HepG2 (cell line): ENCODE results near the gene MIA2. TPM values are rescaled to one million over a fixed set of nuclear protein-coding genes. Genes with fewer than 3 reads are reported as not detected.

Experiments used
- CENPX ChIP-seq: sonication (generic); formaldehyde crosslinking; IDR thresholded peaks from 2 replicates; pipeline ENCODE4 v1.9.0; 2021; ENCODE audit warnings: mild to moderate bottlenecking, missing genetic modification reagents, moderate library complexity
- ELK4 ChIP-seq: sonication (generic); formaldehyde crosslinking; IDR thresholded peaks from 2 replicates; pipeline ENCODE4 v1.9.0; 2021; ENCODE audit warnings: missing genetic modification reagents, borderline replicate concordance
- HNRNPLL ChIP-seq: fragments of 200-400 bp; formaldehyde crosslinking; IDR thresholded peaks from 2 replicates; pipeline ENCODE4 v1.6.1; 2017; ENCODE audit warnings: mild to moderate bottlenecking, low read depth, low read length; ENCODE audit not compliant: poor library complexity, severe bottlenecking
- NFAT5 ChIP-seq: sonication (generic); formaldehyde crosslinking; IDR thresholded peaks from 2 replicates; pipeline ENCODE4 v1.4.0; 2020; ENCODE audit warnings: missing genetic modification reagents
- NFE2L2 ChIP-seq: fragments of 150-350 bp; IDR thresholded peaks from 2 replicates; pipeline ENCODE4 v1.6.1; 2014; ENCODE audit warnings: low read length
- SALL1 ChIP-seq: sonication (generic); formaldehyde crosslinking; IDR thresholded peaks from 2 replicates; pipeline ENCODE4 v1.8.0; 2022; ENCODE audit warnings: mild to moderate bottlenecking, missing genetic modification reagents
- SETDB1 ChIP-seq: sonication (generic); formaldehyde crosslinking; IDR thresholded peaks from 2 replicates; pipeline ENCODE4 v1.5.1; 2020; ENCODE audit warnings: missing genetic modification reagents, mild to moderate bottlenecking, borderline replicate concordance
- SRY ChIP-seq: sonication (generic); formaldehyde crosslinking; IDR thresholded peaks from 2 replicates; pipeline ENCODE4 v1.8.0; 2022; ENCODE audit warnings: mild to moderate bottlenecking, missing genetic modification reagents
- ZFY ChIP-seq: sonication (generic); formaldehyde crosslinking; IDR thresholded peaks from 2 replicates; pipeline ENCODE4 v1.4.0; 2020; ENCODE audit warnings: missing genetic modification reagents
- ZFYVE20 ChIP-seq: sonication (generic); formaldehyde crosslinking; IDR thresholded peaks from 2 replicates; pipeline ENCODE4 v1.8.0; 2023; ENCODE audit warnings: low read depth, mild to moderate bottlenecking, moderate library complexity, missing genetic modification reagents, borderline replicate concordance
- ZNF124 ChIP-seq: sonication (generic); formaldehyde crosslinking; IDR thresholded peaks from 2 replicates; pipeline ENCODE4 v1.4.0; 2020; ENCODE audit warnings: missing genetic modification reagents
- ZNF33A ChIP-seq: sonication (generic); formaldehyde crosslinking; IDR thresholded peaks from 2 replicates; pipeline ENCODE4 v1.5.1; 2020; ENCODE audit warnings: missing genetic modification reagents, mild to moderate bottlenecking, moderate library complexity, borderline replicate concordance
- ZNF597 ChIP-seq: sonication (generic); formaldehyde crosslinking; IDR thresholded peaks from 2 replicates; pipeline ENCODE4 v1.5.0; 2020; ENCODE audit warnings: missing genetic modification reagents
- ZNF878 ChIP-seq: sonication (generic); formaldehyde crosslinking; IDR thresholded peaks from 2 replicates; pipeline ENCODE4 v1.8.1; 2023; ENCODE audit warnings: mild to moderate bottlenecking, missing genetic modification reagents, moderate library complexity
- ZNF883 ChIP-seq: sonication (generic); formaldehyde crosslinking; IDR thresholded peaks from 2 replicates; pipeline ENCODE4 v1.5.1; 2020; ENCODE audit warnings: mild to moderate bottlenecking, missing genetic modification reagents; ENCODE audit errors: not compliant biosample characterization
- ZZZ3 ChIP-seq: sonication (generic); formaldehyde crosslinking; IDR thresholded peaks from 2 replicates; pipeline ENCODE4 v1.4.0; 2020; ENCODE audit warnings: missing genetic modification reagents, mild to moderate bottlenecking, borderline replicate concordance
- polyA plus RNA-seq, 8 experiments: library from polyadenylated mRNA; depleted of rRNA in 3 of 8; stranded (reverse) in 7 of 8; unstranded in 1 of 8; fragments of >200 nt; fragmentation: Illumina TruSeq in 4 of 8; extraction: Trizol in 4 of 8; gene quantifications; 2 replicates each; pipeline versions ENCODE4 v1.2.1 to v1.2.3, GENCODE V29; 2011 to 2016; ENCODE audit warnings: low read depth in 4 of 8, missing spikeins in 1 of 8, mixed read lengths in 1 of 8; ENCODE audit not compliant: insufficient read depth in 1 of 8
- total RNA-seq, 5 experiments: library from RNA; depleted of rRNA; stranded (reverse); fragments of >200 nt; fragmentation: Illumina TruSeq; extraction: Trizol; gene quantifications; 2 replicates each; pipeline ENCODE4 v1.2.3, GENCODE V29; 2016; ENCODE audit warnings: low read depth in 1 of 5
- TF ChIP-seq, protein P1 (sequence below), 2 experiments: sonication (generic) in 1 of 2; formaldehyde crosslinking in 1 of 2; IDR thresholded peaks; 2 replicates each; pipeline versions ENCODE4 v1.4.0 to v1.6.1; 2016 to 2020; ENCODE audit warnings: borderline replicate concordance in 1 of 2, low read depth in 1 of 2, mild to moderate bottlenecking in 1 of 2, missing genetic modification reagents in 1 of 2

The MIA2 gene
- total and polyA plus RNA-seq, 2 of the 13 experiments (the other 11 are each of a cell fraction or from before 2014, with no cell fraction given): 134 to 158 TPM

DNA sequence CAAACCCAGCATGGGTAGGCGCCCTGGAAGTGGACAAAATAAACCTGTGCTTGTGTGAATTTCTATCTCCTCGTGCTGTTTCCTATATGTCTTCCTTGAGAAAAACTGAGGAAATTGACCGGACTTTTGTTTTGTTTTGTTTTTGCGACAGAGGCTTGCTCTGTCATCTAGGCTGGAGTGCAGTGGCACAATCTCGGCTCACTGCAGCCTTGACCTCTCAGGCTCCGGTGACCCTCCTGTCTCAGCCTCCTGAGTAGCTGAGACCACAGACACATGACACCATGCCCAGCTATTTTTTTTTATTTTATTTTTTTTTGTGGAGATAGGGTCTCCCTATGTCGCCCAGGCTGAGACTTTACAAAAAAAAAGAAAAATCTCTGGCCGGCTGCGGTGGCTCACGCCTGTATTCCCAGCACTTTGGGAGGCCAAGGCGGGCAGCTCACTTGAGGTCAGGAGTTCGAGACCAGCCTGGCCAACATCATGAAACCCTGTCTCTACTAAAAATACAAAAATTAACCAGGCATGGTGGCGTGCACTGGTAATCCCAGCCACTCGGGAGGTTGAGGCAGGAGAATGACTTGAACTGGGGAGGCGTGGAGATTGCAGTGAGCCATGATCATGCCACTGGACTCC lies 22.5 kb upstream of the MIA2 start (continued):
- TF ChIP-seq ZNF33A (CRISPR knock-in tag) (no peak), NFE2L2 (no peak), ZNF883 (CRISPR knock-in tag) (no peak), ZNF124 (no peak), HNRNPLL (no peak), SRY (CRISPR knock-in tag) (no peak), CENPX (no peak), ZFYVE20 (no peak), SALL1 (no peak; the same call in 1 of the 2 replicates), ZNF878 (CRISPR knock-in tag) (0 out of 2 replicates have a peak, but pooled peaks have one; percentile 40), ZNF597 (no peak), SETDB1 (no peak), ZFY (CRISPR knock-in tag) (0 out of 2 replicates have a peak, but pooled peaks have one; percentile 13), ELK4 (CRISPR knock-in tag) (no peak), ZZZ3 (CRISPR knock-in tag) (no peak), NFAT5 (CRISPR knock-in tag) (no peak)
- TF ChIP-seq, protein P1, sequence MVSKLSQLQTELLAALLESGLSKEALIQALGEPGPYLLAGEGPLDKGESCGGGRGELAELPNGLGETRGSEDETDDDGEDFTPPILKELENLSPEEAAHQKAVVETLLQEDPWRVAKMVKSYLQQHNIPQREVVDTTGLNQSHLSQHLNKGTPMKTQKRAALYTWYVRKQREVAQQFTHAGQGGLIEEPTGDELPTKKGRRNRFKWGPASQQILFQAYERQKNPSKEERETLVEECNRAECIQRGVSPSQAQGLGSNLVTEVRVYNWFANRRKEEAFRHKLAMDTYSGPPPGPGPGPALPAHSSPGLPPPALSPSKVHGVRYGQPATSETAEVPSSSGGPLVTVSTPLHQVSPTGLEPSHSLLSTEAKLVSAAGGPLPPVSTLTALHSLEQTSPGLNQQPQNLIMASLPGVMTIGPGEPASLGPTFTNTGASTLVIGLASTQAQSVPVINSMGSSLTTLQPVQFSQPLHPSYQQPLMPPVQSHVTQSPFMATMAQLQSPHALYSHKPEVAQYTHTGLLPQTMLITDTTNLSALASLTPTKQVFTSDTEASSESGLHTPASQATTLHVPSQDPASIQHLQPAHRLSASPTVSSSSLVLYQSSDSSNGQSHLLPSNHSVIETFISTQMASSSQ (IDR thresholded peaks at IDR 0.05; ENCODE audit: low read depth): no peak
- TF ChIP-seq, protein P1 (CRISPR knock-in tag; IDR thresholded peaks at IDR 0.05; ENCODE audit: borderline replicate concordance): no peak
